HCT116 (cell line): Measurements from ENCODE around the gene MON2. TPM values are rescaled to one million over a fixed set of nuclear protein-coding genes. Genes with fewer than 3 reads are reported as not detected.
"Not testable (repeated sequence)": the region's sequence is repeated elsewhere in the genome, so short reads cannot be mapped to it uniquely, and the experiment has no call there.

ENCODE experiments used
- ATAC-seq: fragments of 200-7000 bp; cut with Tn5 transposase; 2 replicates; pipeline ENCODE4 v1.9.1; 2020; ENCODE audit warnings: mild to moderate bottlenecking, moderate library complexity
- BruUV-seq: library from RNA; stranded (reverse); fragments of 400-500 nt; replicated peaks from 2 replicates; lab custom pipeline; 2021; lab: Mats Ljungman, UMichigan
- CTCF ChIA-PET: fragments of 300-600 bp; sonication (Branson Sonifier 250); formaldehyde crosslinking; loops from one replicate; lab custom pipeline; 2021; ENCODE audit warnings: antibody characterized with exemption; lab: Charles Lee
- POLR2A ChIA-PET: fragments of 300-600, 350-600 bp; sonication (Branson Sonifier 250); formaldehyde crosslinking; loops from one replicate; lab custom pipeline; 2021; ENCODE audit warnings: antibody characterized with exemption; lab: Charles Lee
- RAD21 ChIA-PET, 2 experiments: fragments of 300-600 bp; sonication (Branson Sonifier 250); formaldehyde crosslinking; loops; one replicate each; lab custom pipeline; 2023; ENCODE audit warnings: low total read pairs in 2 of 2; ENCODE audit not compliant: uncharacterized antibody in 2 of 2, unreplicated experiment in 2 of 2, low non-redundant PET in 1 of 2; lab: Charles Lee
- DNase-seq: peaks from one replicate; pipeline ENCODE4 v3.0.0-alpha.2; 2010; ENCODE audit warnings: low read depth, low spot score
- H2AFZ ChIP-seq: fragments of 200-600 bp; shearing (Covaris generic), sonication (generic); 2 replicates; pipeline ENCODE4 v1.6.1; 2017; ENCODE audit warnings: low read depth, mixed run types, mixed read lengths, antibody characterized with exemption, low read length; ENCODE audit not compliant: poor library complexity, severe bottlenecking
- H3K27ac ChIP-seq: 2 replicates; pipeline ENCODE4 v1.5.1; 2012; ENCODE audit warnings: low read depth, low read length
- H3K27me3 ChIP-seq: fragments of 200-600 bp; sonication (generic); 2 replicates; pipeline ENCODE4 v1.6.1; 2016; ENCODE audit warnings: mixed run types, low read length, mixed read lengths; ENCODE audit not compliant: insufficient read depth
- H3K36me3 ChIP-seq, 2 experiments: fragments of 200-500 bp in 1 of 2; fragments of 200-600 bp in 1 of 2; sonication (Bioruptor generic) in 1 of 2; sonication (generic) in 1 of 2; 2 replicates each; pipeline versions ENCODE4 v1.5.1 to v1.6.1; 2014 to 2016; ENCODE audit warnings: low read length in 2 of 2, inconsistent platforms in 1 of 2, mixed read lengths in 1 of 2, mixed run types in 1 of 2; ENCODE audit not compliant: insufficient read depth in 2 of 2, control insufficient read depth in 1 of 2
- H3K4me1 ChIP-seq, 2 experiments: fragments of 200-600 bp in 1 of 2; sonication (generic) in 1 of 2; 2 replicates each; pipeline versions ENCODE4 v1.5.1 to v1.6.1; 2012 to 2017; ENCODE audit warnings: low read length in 2 of 2, inconsistent platforms in 1 of 2, mild to moderate bottlenecking in 1 of 2, mixed read lengths in 1 of 2, mixed run types in 1 of 2, moderate library complexity in 1 of 2; ENCODE audit not compliant: insufficient read depth in 2 of 2, control insufficient read depth in 1 of 2
- H3K4me2 ChIP-seq: fragments of 200-600 bp; sonication (generic); 2 replicates; pipeline ENCODE4 v1.6.1; 2017; ENCODE audit warnings: mixed run types, low read length, mixed read lengths
- H3K4me3 ChIP-seq, 2 experiments: fragments of 200-600 bp in 1 of 2; sonication (generic) in 1 of 2; replicated peaks in 1 of 2; 2 replicates each; pipeline ENCODE4 v1.5.1; 2011 to 2016; ENCODE audit warnings: low read length in 2 of 2, control low read depth in 1 of 2, low read depth in 1 of 2, mild to moderate bottlenecking in 1 of 2, mixed read lengths in 1 of 2, mixed run types in 1 of 2
- H3K79me2 ChIP-seq: fragments of 200-600 bp; sonication (generic); 2 replicates; pipeline ENCODE4 v1.6.1; 2017; ENCODE audit warnings: mild to moderate bottlenecking, mixed run types, low read length, moderate library complexity, mixed read lengths; ENCODE audit not compliant: insufficient read depth
- H3K9ac ChIP-seq: fragments of 200-600 bp; sonication (generic); 2 replicates; pipeline ENCODE4 v1.6.1; 2016; ENCODE audit warnings: low read length, mixed read lengths
- H3K9me2 ChIP-seq: fragments of 200-600 bp; sonication (generic), shearing (Covaris generic); 2 replicates; pipeline ENCODE4 v1.6.1; 2017; ENCODE audit warnings: mixed run types, mild to moderate bottlenecking, moderate library complexity; ENCODE audit not compliant: insufficient read depth
- H3K9me3 ChIP-seq, 2 experiments: fragments of 200-500 bp in 1 of 2; fragments of 200-600 bp in 1 of 2; sonication (Bioruptor generic) in 1 of 2; sonication (generic) in 1 of 2; 2 replicates each; pipeline ENCODE4 v1.6.1; 2014 to 2017; ENCODE audit warnings: low read length in 2 of 2, mixed read lengths in 2 of 2, inconsistent platforms in 1 of 2, low read depth in 1 of 2, mild to moderate bottlenecking in 1 of 2, mixed run types in 1 of 2, moderate library complexity in 1 of 2; ENCODE audit not compliant: control insufficient read depth in 1 of 2, insufficient read depth in 1 of 2
- H4K20me1 ChIP-seq: fragments of 200-600 bp; sonication (generic), shearing (Covaris generic); 2 replicates; pipeline ENCODE4 v1.6.1; 2017; ENCODE audit warnings: mixed run types, mild to moderate bottlenecking, moderate library complexity; ENCODE audit not compliant: insufficient read depth
- CTCF ChIP-seq, 3 experiments: fragments of 200-600 bp in 1 of 3; sonication (generic) in 1 of 3; IDR thresholded peaks in 2 of 3; conservative IDR thresholded peaks in 1 of 3; 2 replicates each; pipeline ENCODE4 v1.5.1; 2012 to 2017; ENCODE audit warnings: low read depth in 2 of 3, low read length in 2 of 3, antibody characterized with exemption in 1 of 3, borderline replicate concordance in 1 of 3, control low read depth in 1 of 3, mild to moderate bottlenecking in 1 of 3, mixed read lengths in 1 of 3, mixed run types in 1 of 3, moderate library complexity in 1 of 3; ENCODE audit not compliant: insufficient read depth in 1 of 3
- EGR1 ChIP-seq: IDR thresholded peaks from 2 replicates; pipeline ENCODE4 v1.6.1; 2012; ENCODE audit warnings: low read depth
- ELF1 ChIP-seq: IDR thresholded peaks from 2 replicates; pipeline ENCODE4 v1.6.1; 2012; ENCODE audit warnings: low read depth, borderline replicate concordance
- EZH2 ChIP-seq: fragments of 200-600 bp; sonication (generic); IDR thresholded peaks from 2 replicates; pipeline ENCODE4 v1.6.1; 2017; ENCODE audit warnings: antibody characterized with exemption, mixed run types
- FOSL1 ChIP-seq: IDR thresholded peaks from 2 replicates; pipeline ENCODE4 v1.6.1; 2012; ENCODE audit warnings: low read depth
- JUND ChIP-seq: IDR thresholded peaks from 2 replicates; pipeline ENCODE4 v1.6.1; 2012
- MAX ChIP-seq: IDR thresholded peaks from 2 replicates; pipeline ENCODE4 v1.6.1; 2012
- REST ChIP-seq: IDR thresholded peaks from 2 replicates; pipeline ENCODE4 v1.6.1; 2012; ENCODE audit warnings: low read depth
- SIN3A ChIP-seq: IDR thresholded peaks from 2 replicates; pipeline ENCODE4 v1.6.1; 2012; ENCODE audit warnings: low read depth
- SRF ChIP-seq: IDR thresholded peaks from 2 replicates; pipeline ENCODE4 v1.6.1; 2012; ENCODE audit warnings: low read depth
- YY1 ChIP-seq: IDR thresholded peaks from 2 replicates; pipeline ENCODE4 v1.6.1; 2011; ENCODE audit warnings: low read length, low read depth, moderate library complexity, mild to moderate bottlenecking; ENCODE audit not compliant: insufficient replicate concordance; ENCODE audit errors: extremely low read depth
- ZBTB33 ChIP-seq: IDR thresholded peaks from 2 replicates; pipeline ENCODE4 v1.6.1; 2011; ENCODE audit warnings: mild to moderate bottlenecking, low read length, moderate library complexity; ENCODE audit not compliant: insufficient replicate concordance; ENCODE audit errors: extremely low read depth
- intact Hi-C: fragments of 100-400 bp; cut with micrococcal nuclease; formaldehyde crosslinking; loops from 2 replicates; pipeline ENCODE4 v1.10.0; 2022
- total RNA-seq: library from RNA; stranded (reverse); gene quantifications from one replicate; pipeline ENCODE4 v1.2.1, GENCODE V29; 2021; ENCODE audit not compliant: unreplicated experiment

The MON2 gene
- total RNA-seq, 1 experiment from 2014 or later = 30.7 TPM

- intact Hi-C loops = no loop called here
- Histone ChIP-seq H3K4me2 (no peak overlapping the region), H2AFZ (no peak overlapping the region), H3K4me3 (no peak overlapping the region), H3K79me2 (no peaks in the 10 kb centered on the region), H3K4me1 (no peaks in the 10 kb centered on the region), H3K9me2 (no peaks in the 10 kb centered on the region), H3K36me3 (peaks cover 0 to 13% of the 10 kb centered on the region in 2 experiments; a peak in 2 of 4 replicates), H3K9me3 (no peaks in the 10 kb centered on the region), H4K20me1 (no peaks in the 10 kb centered on the region), H3K27me3 (no peaks in the 10 kb centered on the region), H3K27ac (no peak overlapping the region), H3K9ac (no peak overlapping the region)
- TF ChIP-seq EGR1 = no peak
- no peak for TF ChIP-seq YY1
- no peak for TF ChIP-seq SIN3A
- no peak for TF ChIP-seq ZBTB33
- no peak for TF ChIP-seq ELF1
- TF ChIP-seq SRF = no peak
- no peak for TF ChIP-seq CTCF (IDR thresholded peaks at IDR 0.05 in 2 of 3, conservative IDR thresholded peaks at IDR 0.05 in 1 of 3; ENCODE audit: borderline replicate concordance in 1 of 3, insufficient read depth in 1 of 3, low read depth in 2 of 3, low read length in 2 of 3)
- no peak for TF ChIP-seq EZH2
- no peak for TF ChIP-seq FOSL1
- TF ChIP-seq JUND = no peak
- no peak for TF ChIP-seq MAX
- TF ChIP-seq REST = no peak
- POLR2A ChIA-PET = no interaction called here
- CTCF ChIA-PET = no interaction called here
- RAD21 ChIA-PET = no interaction called here
- no peak for DNase-seq
- BruUV-seq = no TSS peak
- no peak for ATAC-seq
These were observed 46.3 kb downstream of the MON2 start for GRCh38 chr12:62512901-62513300.

- ATAC-seq, POLR2A ChIA-PET, H3K4me1 ChIP-seq, H3K9me2 ChIP-seq, BruUV-seq, H3K9me3 ChIP-seq, H3K9ac ChIP-seq, DNase-seq, H3K4me2 ChIP-seq, RAD21 ChIA-PET, H3K36me3 ChIP-seq, H3K27me3 ChIP-seq, CTCF ChIA-PET, H2AFZ ChIP-seq, H3K4me3 ChIP-seq, intact Hi-C loops, H4K20me1 ChIP-seq, H3K79me2 ChIP-seq, H3K27ac ChIP-seq: not testable (repeated sequence)
These were observed 47.5 kb downstream of the MON2 start for GRCh38 chr12:62514080-62514479.
